GM18499 (cell line): ENCODE measurements around the gene NDFIP2.
A peak's percentile ranks its signal among the peaks of the same experiment; 100 is the strongest.

Experiments
- ATAC-seq: cut with Tn5 transposase; IDR thresholded peaks from one replicate; pipeline ENCODE4 v1.9.1; 2021; ENCODE audit warnings: moderate number of reproducible peaks; ENCODE audit not compliant: insufficient read depth, unreplicated experiment

NDFIP2 gene

GRCh38 chr13:79457948-79458347 is 23.0 kb upstream of the NDFIP2 start:
- no peak for ATAC-seq

GRCh38 chr13:79458436-79458835 is 22.5 kb upstream of the NDFIP2 start:
- ATAC-seq = no peak

- no peak for ATAC-seq
Measured at GRCh38 chr13:79459906-79460305, 21.0 kb upstream of the NDFIP2 start.

GRCh38 chr13:79462895-79463294 is 18.1 kb upstream of the NDFIP2 start:
- no peak for ATAC-seq

GRCh38 chr13:79463604-79464003 is 17.4 kb upstream of the NDFIP2 start:
- ATAC-seq = no peak

GRCh38 chr13:79466872-79467271 is 14.1 kb upstream of the NDFIP2 start:
- ATAC-seq = no peak

- ATAC-seq = no peak
Measured at GRCh38 chr13:79468402-79468801, 12.6 kb upstream of the NDFIP2 start.

GRCh38 chr13:79468819-79469218 is 12.1 kb upstream of the NDFIP2 start:
- no peak for ATAC-seq

- no peak for ATAC-seq
Measured at GRCh38 chr13:79469608-79470007, 11.3 kb upstream of the NDFIP2 start.

GRCh38 chr13:79470666-79471065 is 10.3 kb upstream of the NDFIP2 start:
- ATAC-seq = no peak

GRCh38 chr13:79475569-79475968 is 5.4 kb upstream of the NDFIP2 start:
- ATAC-seq = no peak

GRCh38 chr13:79477968-79478367 is 3.0 kb upstream of the NDFIP2 start:
- no peak for ATAC-seq

GRCh38 chr13:79479882-79480281 is 1.1 kb upstream of the NDFIP2 start:
- ATAC-seq = no peak

GRCh38 chr13:79481685-79482052 is 714 bp downstream of the NDFIP2 start:
- peak; percentile 11 for ATAC-seq

GRCh38 chr13:79482281-79482970 is 1.5 kb downstream of the NDFIP2 start:
- ATAC-seq = no peak

GRCh38 chr13:79483086-79483706 is 2.2 kb downstream of the NDFIP2 start:
- no peak for ATAC-seq

- no peak for ATAC-seq
Measured at GRCh38 chr13:79485014-79485811, 4.3 kb downstream of the NDFIP2 start.

GRCh38 chr13:79486433-79487188 is 5.7 kb downstream of the NDFIP2 start:
- no peak for ATAC-seq

- ATAC-seq = no peak
Measured at GRCh38 chr13:79490326-79490725, 9.4 kb downstream of the NDFIP2 start.

- no peak for ATAC-seq
Measured at GRCh38 chr13:79490824-79491223, 9.9 kb downstream of the NDFIP2 start.

- ATAC-seq = no peak
Measured at GRCh38 chr13:79491715-79492114, 10.8 kb downstream of the NDFIP2 start.
